ENCODE measurements around the gene STAT4. TPM values are rescaled to one million over a fixed set of nuclear protein-coding genes. Genes with fewer than 3 reads are reported as not detected.
"Not testable (repeated sequence)": the region's sequence is repeated elsewhere in the genome, so short reads cannot be mapped to it uniquely, and the experiment has no call there.

The STAT4 gene
- total RNA-seq, 1 donor from 2014 or later: 4.8 TPM

DNA sequence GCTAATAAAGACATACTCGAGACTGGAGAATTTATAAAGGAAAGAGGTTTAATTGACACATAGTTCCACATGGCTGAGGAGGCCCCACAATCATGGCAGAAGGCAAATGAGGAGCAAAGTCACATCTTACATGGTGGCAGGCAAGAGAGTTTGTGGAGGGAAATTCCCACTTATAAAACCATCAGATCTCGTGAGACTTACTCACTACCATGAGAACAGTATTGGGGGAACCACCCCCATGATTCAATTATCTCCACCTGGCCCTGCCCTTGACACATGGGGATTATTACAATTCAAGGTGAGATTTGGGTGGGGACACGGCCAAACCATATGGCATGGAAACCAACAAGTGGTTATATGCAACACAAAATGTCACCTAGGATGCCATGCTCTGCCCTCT, 155.5 kb downstream of the STAT4 start:
- not testable (repeated sequence) for DNase-seq

DNA sequence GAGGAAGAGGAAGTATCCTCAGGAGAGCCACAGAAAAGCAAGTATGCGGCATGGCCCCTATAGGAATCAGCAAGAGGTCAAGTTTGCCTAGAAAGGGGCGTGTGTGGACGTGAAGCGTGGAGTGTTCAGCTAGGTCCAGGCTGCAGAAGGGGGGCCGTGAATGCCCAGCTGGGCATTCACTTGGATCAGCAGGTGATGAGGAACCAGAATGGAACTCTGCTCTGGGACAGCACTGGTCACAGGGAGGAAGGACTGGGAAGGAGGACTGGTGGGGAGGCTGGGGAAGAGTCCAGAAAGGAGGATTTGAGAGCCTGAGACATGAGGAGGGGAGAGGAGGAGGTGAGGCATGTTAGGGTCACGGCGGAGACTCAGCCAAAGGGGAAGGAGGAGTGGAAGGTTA, 156.6 kb downstream of the STAT4 start:
- no peak for DNase-seq

DNA sequence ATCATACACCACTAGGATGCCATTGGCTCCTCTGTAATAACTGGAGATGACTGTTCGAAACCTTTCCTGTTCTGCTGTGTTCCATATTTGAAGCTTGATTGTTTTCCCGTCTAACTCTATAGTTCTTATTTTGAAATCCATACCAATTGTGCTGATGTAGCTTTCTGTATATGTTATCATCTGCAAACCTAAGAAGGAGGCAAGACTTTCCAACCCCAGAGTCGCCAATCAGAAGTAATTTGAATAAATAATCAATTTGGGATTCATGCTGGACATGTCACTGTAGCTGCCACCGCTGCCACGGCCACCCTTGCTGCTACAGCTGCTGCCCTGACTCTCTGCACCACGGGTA, 157.5 kb downstream of the STAT4 start:
- no peak for DNase-seq

DNA sequence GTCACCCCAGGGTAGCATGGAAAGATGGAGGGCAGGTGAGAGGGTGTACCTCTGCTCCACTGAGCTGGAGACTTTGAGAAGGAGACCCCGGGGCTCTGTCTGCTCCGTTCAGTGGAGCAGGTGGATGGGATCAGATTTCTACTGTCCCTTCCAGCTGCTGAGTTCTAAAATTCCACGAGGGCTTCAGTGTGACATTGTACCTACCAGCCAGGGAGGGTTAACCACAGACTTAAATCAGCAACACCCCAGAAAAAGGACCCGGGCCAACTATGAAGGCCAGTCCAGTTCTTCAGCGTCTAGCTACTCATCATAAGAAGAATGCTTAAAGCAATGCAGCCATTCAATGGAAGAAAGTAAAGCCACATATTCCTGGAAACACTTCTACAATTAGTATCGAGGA, 160.7 kb downstream of the STAT4 start:
- DNase-seq: peak; percentile 19

DNA sequence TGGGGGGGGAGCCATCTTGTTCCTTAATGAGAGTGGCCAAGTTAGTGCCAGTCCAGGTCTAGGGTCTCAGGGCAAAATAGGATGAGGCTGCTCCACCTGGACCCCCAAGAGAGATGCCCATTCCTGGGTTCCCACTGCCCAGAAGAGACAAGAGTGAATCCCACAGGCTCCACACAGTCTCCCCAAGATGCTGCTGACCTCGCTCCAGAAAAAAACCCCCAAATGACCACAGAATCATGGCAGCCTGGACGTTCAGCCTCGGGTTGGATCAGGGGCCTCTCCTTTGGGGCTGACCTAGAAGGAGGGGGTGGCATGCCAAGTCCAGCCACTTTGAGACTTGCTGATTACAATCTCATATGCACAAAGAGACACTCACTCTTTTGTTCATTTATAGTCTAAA, 161.9 kb downstream of the STAT4 start:
- no peak for DNase-seq

DNA sequence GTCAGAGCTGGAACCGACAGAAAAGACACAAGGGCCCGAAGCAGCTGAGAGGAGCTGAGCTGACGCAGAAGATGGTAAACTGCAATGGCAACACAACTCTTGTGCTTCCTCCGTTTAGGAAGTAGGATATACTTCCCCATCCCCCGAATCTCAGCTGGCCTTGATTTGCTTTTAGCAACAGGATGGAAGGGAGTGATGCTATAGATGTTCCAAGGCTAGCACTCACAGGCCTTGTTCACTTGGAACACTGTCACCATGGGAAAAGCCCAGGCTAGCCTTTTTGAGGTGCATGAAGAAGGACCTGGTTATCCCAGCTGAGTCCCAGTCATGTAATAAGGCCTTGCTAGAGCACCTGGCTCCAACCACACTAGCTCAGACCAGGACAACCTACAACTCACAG, 162.9 kb downstream of the STAT4 start:
- no peak for DNase-seq

DNA sequence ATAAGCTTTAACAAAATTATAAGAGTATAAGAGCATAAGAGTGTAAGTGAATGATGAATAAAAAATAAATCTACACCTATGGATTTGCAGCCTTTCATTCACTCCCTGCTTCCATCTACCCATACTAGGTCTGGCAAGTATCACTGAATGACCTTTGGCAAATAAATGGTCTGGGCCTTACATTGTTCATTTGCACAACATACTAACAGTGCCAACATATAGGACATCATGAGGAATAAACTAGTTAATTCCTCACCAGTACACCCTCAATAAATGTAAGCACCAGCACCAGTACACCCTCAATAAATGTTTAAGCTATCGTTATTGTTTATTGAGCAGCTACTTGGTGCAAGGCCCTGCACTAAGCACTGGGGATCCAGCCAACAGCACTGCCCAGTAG, 163.7 kb downstream of the STAT4 start:
- no peak for DNase-seq

DNA sequence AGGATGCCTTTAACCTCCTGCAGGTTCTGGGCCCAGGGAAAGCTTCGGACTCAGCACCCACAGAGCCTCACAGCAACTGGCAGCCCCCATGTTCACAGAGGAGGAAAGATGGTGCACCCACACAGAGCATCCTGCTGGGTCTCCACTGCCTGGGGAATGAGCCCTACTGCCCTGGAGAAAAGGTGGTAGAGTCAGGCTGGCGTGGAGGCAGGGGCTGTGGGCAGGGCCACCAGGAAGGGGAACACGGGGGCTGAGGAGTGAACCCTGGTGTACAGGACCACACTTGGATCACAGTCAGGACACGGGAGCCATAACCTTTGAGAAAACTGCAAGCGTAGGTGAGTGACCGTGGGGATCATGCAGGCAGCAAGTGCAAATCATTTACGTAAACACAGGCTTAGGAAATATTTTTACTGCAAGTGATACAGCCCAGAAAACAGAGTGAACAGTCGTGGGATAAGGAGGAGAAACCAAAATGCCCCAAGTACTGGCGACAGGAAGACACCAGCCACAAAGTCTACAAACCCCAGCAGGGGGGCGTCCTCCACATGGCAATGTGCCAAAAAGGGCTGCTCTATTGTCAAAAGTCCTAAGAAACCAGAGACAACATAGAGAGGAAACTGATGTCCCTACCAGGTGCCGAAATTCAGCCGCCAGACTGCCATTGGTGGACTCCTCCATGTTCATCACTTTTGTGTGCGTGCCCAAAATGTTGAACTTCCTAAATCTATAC, 164.4 kb downstream of the STAT4 start:
- DNase-seq: no peak

DNA sequence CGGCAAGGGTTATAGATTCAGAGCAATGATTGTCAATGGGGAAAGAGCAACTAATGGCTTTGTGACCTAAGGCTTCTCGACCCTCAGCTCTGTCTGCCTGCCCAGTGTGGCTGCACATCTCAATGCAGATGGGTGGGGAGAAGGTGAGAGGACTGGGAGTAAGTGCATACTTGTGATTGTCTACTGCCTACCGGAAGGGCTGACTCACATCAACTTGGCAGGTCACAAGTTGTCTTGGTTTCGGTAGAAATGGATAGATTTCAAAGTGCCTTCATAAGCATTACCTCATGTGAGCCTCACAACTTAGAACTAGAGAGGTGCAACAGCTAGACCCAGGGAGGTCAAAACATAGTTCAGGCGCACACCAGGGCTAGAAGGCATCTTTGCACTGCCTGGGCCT, 166.2 kb downstream of the STAT4 start:
- no peak for DNase-seq

DNA sequence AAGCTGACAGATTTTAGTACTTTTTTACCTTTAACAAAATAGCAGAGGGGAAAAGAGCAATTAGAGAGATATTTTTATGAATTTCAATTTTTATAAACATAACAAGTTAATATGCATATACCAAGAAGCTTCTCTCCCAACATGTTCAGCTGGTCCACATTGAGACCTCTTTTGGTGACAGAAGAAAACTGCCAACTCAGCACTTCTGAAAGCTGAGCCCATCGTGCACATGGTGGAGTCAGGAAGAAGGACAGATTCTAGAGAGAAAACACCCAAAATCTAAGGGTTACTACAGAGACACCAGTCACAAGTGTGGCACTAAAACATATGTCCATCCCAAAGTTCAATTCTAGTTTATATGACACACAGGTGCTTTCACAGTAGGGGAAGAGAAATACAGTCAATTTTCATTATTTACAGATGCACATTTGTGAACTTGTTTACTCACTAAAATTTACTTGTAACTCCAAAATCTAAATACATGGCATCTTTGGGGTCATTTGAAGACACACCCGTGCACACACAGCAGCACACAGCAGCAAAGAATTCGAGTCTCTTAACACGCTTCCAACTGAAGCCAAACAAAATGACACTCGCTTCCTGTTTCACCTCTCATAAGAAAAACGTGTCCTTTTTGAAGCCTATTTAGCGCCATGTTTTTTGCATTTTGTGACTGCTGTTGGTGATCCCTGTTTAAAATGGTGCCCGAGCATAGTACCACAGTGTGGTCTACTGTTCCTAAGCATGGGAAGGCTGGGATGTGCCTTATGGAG, 168.3 kb downstream of the STAT4 start:
- no peak for DNase-seq

DNA sequence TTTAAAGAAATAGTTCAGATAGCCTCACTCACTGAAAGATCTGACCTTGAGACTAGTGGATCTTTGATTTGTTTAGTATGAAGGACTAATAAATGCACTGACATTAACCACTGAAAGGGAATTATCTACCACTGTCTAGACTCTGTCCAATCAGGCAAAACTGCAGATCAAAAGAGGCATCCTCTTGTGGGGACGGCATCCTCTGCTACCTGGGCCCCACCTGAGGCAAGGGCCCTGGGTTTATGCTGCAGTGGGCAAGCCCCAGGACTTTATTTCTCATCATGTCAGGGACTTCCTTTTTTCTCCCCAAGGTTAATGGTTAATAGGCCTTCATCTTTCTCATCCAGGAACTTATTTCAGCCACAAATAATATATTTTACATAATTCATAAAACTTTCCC, 169.1 kb downstream of the STAT4 start:
- DNase-seq: no peak

DNA sequence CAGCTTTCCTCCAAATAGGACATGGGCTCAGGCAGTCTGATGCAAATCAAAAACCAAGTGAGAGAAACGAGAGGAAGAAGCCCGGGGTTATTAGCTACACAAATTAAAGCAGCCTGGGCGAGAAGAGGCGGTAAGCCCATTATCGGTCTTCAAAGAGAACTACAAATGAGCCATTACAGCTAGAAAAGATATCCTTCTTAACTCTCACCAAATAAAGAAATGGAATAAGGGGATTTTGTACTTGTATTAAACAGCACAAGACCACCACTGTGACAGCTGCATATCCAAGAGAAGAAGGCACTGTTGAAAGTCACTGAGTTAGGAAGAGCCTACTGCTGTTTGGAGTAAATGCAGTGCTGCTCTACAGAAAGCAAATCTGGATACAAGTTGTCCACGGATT, 169.5 kb downstream of the STAT4 start:
- no peak for DNase-seq

DNA sequence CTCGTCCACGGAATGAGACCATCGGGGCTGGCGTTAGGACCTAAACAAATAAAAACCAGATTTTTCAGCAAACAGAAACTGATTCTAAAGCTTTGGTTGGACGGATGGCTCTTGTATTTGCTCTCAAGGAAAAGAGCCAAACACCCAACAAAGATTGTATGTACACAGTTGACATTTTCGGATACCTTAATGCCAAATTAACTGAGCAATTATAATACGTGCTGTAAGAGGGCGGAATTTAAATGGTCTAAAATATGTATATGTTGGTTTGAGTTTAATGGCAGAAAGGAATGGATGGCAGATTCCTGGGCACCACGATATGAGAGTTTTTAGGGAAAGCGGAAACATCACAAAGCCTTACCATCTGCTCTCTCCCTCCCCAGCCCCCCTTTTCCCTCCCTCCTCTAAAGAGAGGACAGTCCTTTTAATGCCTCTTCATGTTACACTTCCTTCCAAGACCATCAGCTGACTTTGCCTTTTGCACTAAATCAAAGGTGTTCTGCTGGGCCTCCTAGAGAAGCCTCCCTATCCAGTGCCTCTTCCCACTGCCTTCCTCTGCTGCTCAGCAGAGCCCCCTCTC, 170.1 kb downstream of the STAT4 start:
- DNase-seq: no peak

DNA sequence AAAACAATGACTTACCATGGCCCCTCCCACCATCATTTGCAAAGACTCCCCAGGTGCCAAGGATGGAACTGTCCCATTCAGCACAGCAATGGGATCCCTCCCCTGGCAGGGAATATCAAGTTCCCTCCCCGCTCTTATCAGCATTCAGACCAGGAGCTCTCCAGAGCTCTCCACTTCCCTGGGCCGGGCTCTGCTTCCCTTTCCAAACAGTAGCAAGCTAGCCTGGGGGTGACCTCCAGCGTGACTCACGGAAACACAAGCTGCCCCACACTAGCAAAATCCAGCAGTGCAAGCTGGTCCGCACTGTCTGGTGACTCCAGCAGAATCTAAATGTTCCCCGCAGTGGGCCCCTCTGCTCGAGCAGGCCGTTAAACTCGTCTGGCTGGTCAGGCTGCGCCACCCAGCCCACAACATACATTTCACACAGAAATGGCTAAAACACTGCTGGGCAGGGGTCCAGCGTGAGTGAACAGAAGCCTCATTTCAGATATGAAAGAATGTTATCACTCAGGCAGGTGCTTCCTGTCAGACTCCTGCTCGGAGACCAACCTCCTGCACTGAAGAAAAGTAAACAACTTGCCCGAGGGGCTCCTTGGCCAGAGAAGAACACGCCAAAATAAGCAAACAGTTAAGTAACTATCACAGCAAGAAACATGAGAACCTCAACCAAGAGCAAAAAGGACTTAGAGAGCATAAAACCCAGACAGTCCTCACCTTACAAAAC, 170.7 kb downstream of the STAT4 start:
- DNase-seq: peak; percentile 73

Small RNAs within 50 kb of the gene (small RNA-seq; reads per million reads assigned to genes)
- not detected for gene RNU6-959P (ENCODE audit: low replicate concordance)

Other genes with a start within 250 kb of the STAT4 start
- gene STAT1, start 136.8 kb downstream of the STAT4 start, total RNA-seq: 55.0 TPM
- gene MYO1B, start 94.4 kb upstream of the STAT4 start, total RNA-seq: 138 TPM